ES-I3 (cell line): ENCODE measurements around the gene RHO.
"Not testable (repeated sequence)": the region's sequence is repeated elsewhere in the genome, so short reads cannot be mapped to it uniquely, and the experiment has no call there.

Experiments used
- H3K36me3 ChIP-seq: 2 replicates; pipeline ENCODE4 v1.6.1; 2013; ENCODE audit warnings: mild to moderate bottlenecking, low read length, control low read depth, moderate library complexity; ENCODE audit not compliant: insufficient read depth
- H3K4me1 ChIP-seq: 2 replicates; pipeline ENCODE4 v1.6.1; 2013; ENCODE audit warnings: mild to moderate bottlenecking, control low read depth, low read length; ENCODE audit not compliant: insufficient read depth
- H3K9ac ChIP-seq: 2 replicates; pipeline ENCODE4 v1.6.1; 2013; ENCODE audit warnings: low read depth, mild to moderate bottlenecking, low read length, moderate library complexity
- H3K9me3 ChIP-seq: 2 replicates; pipeline ENCODE4 v1.6.1; 2013; ENCODE audit warnings: mild to moderate bottlenecking, low read length, moderate library complexity; ENCODE audit not compliant: control insufficient read depth, insufficient read depth

Gene RHO

GRCh38 chr3:129492691-129493090 lies 35.7 kb upstream of the RHO start:
- Histone ChIP-seq H3K9me3 (no peaks in the 10 kb centered on the region), H3K4me1 (peaks cover 19% of the 10 kb centered on the region), H3K36me3 (no peaks in the 10 kb centered on the region), H3K9ac (no peak overlapping the region)

GRCh38 chr3:129493206-129493605 lies 35.2 kb upstream of the RHO start:
- H3K9me3 ChIP-seq: no peaks in the 10 kb centered on the region
- peaks cover 18% of the 10 kb centered on the region for H3K4me1 ChIP-seq
- no peaks in the 10 kb centered on the region for H3K36me3 ChIP-seq
- H3K9ac ChIP-seq: no peak overlapping the region

- H3K36me3 ChIP-seq, H3K9me3 ChIP-seq, H3K9ac ChIP-seq: not testable (repeated sequence)
- peaks cover 18% of the 10 kb centered on the region for H3K4me1 ChIP-seq
Measured at GRCh38 chr3:129494499-129494898, 33.9 kb upstream of the RHO start.

- not testable (repeated sequence) for H3K9ac ChIP-seq, H3K9me3 ChIP-seq, H3K36me3 ChIP-seq
- peaks cover 18% of the 10 kb centered on the region for H3K4me1 ChIP-seq
Measured at GRCh38 chr3:129495006-129495639, 33.3 kb upstream of the RHO start.

- H3K9me3 ChIP-seq, H3K9ac ChIP-seq, H3K36me3 ChIP-seq: not testable (repeated sequence)
- H3K4me1 ChIP-seq: peaks cover 12% of the 10 kb centered on the region
Measured at GRCh38 chr3:129497876-129498275, 30.6 kb upstream of the RHO start.

GRCh38 chr3:129498603-129499488 lies 29.6 kb upstream of the RHO start:
- not testable (repeated sequence) for H3K9ac ChIP-seq, H3K36me3 ChIP-seq, H3K9me3 ChIP-seq
- H3K4me1 ChIP-seq: peaks cover 12% of the 10 kb centered on the region

GRCh38 chr3:129499604-129500333 lies 28.7 kb upstream of the RHO start:
- H3K4me1 ChIP-seq, H3K9ac ChIP-seq, H3K36me3 ChIP-seq, H3K9me3 ChIP-seq: not testable (repeated sequence)

- no peaks in the 10 kb centered on the region; the same call in 1 of the 2 replicates for H3K36me3 ChIP-seq
- no peak overlapping the region for H3K9ac ChIP-seq
- peaks cover 5% of the 10 kb centered on the region for H3K4me1 ChIP-seq
- no peaks in the 10 kb centered on the region for H3K9me3 ChIP-seq
Measured at GRCh38 chr3:129500334-129500658, 28.1 kb upstream of the RHO start.

GRCh38 chr3:129501630-129502029 lies 26.8 kb upstream of the RHO start:
- H3K9me3 ChIP-seq: no peaks in the 10 kb centered on the region
- H3K4me1 ChIP-seq: no peaks in the 10 kb centered on the region
- H3K9ac ChIP-seq: no peak overlapping the region
- no peaks in the 10 kb centered on the region; the same call in 1 of the 2 replicates for H3K36me3 ChIP-seq

GRCh38 chr3:129502641-129503408 lies 25.6 kb upstream of the RHO start:
- H3K9me3 ChIP-seq: no peaks in the 10 kb centered on the region
- H3K36me3 ChIP-seq: no peaks in the 10 kb centered on the region; the same call in 1 of the 2 replicates
- H3K9ac ChIP-seq: no peak overlapping the region
- no peaks in the 10 kb centered on the region for H3K4me1 ChIP-seq

- Histone ChIP-seq H3K36me3 (no peaks in the 10 kb centered on the region; the same call in 1 of the 2 replicates), H3K9me3 (no peaks in the 10 kb centered on the region), H3K4me1 (no peaks in the 10 kb centered on the region), H3K9ac (no peak overlapping the region)
Measured at GRCh38 chr3:129503471-129504291, 24.8 kb upstream of the RHO start.

- Histone ChIP-seq H3K4me1 (no peaks in the 10 kb centered on the region), H3K36me3 (peaks cover 2% of the 10 kb centered on the region; the same call in 1 of the 2 replicates), H3K9me3 (no peaks in the 10 kb centered on the region), H3K9ac (no peak overlapping the region)
Measured at GRCh38 chr3:129504471-129505100, 23.9 kb upstream of the RHO start.

GRCh38 chr3:129505341-129505740 lies 23.1 kb upstream of the RHO start:
- Histone ChIP-seq H3K36me3 (peaks cover 2% of the 10 kb centered on the region; the same call in 1 of the 2 replicates), H3K9me3 (no peaks in the 10 kb centered on the region), H3K9ac (no peak overlapping the region), H3K4me1 (no peaks in the 10 kb centered on the region)
